ENCODE results near the gene VAV2.

VAV2 gene

GRCh38 chr9:133979921-133980863 lies 11.9 kb downstream of the VAV2 start:
- DNase-seq = no peak

GRCh38 chr9:133979273-133979920 lies 12.7 kb downstream of the VAV2 start:
- peak in 1 of 2 donors; percentile 35 for DNase-seq

GRCh38 chr9:133978899-133979272 lies 13.2 kb downstream of the VAV2 start:
- no peak for DNase-seq

- DNase-seq = no peak
Observed at GRCh38 chr9:133978226-133978898, 13.8 kb downstream of the VAV2 start.

GRCh38 chr9:133977421-133978201 lies 14.5 kb downstream of the VAV2 start:
- no peak for DNase-seq

- no peak for DNase-seq
Observed at GRCh38 chr9:133976887-133977286, 15.2 kb downstream of the VAV2 start.

- no peak for DNase-seq
Observed at GRCh38 chr9:133976191-133976861, 15.8 kb downstream of the VAV2 start.

- DNase-seq = no peak
Observed at GRCh38 chr9:133975511-133975910, 16.6 kb downstream of the VAV2 start.

GRCh38 chr9:133974631-133975341 lies 17.3 kb downstream of the VAV2 start:
- no peak for DNase-seq

- DNase-seq = no peak
Observed at GRCh38 chr9:133973791-133974630, 18.1 kb downstream of the VAV2 start.

- DNase-seq = no peak
Observed at GRCh38 chr9:133973111-133973790, 18.9 kb downstream of the VAV2 start.

GRCh38 chr9:133971981-133972941 lies 19.9 kb downstream of the VAV2 start:
- DNase-seq = no peak

GRCh38 chr9:133971121-133971951 lies 20.8 kb downstream of the VAV2 start:
- no peak for DNase-seq

GRCh38 chr9:133970581-133971058 lies 21.5 kb downstream of the VAV2 start:
- no peak for DNase-seq

GRCh38 chr9:133969681-133970580 lies 22.2 kb downstream of the VAV2 start:
- DNase-seq = no peak

GRCh38 chr9:133968966-133969617 lies 23.0 kb downstream of the VAV2 start:
- no peak for DNase-seq

All from CD4-positive, alpha-beta T cell treated with Interleukin-1 beta for 1 hour (primary cell).